ENCODE data around the gene CEBPZ. TPM values are rescaled to one million over a fixed set of nuclear protein-coding genes. Genes with fewer than 3 reads are reported as not detected.
"Not testable (repeated sequence)": the region's sequence is repeated elsewhere in the genome, so short reads cannot be mapped to it uniquely, and the experiment has no call there.

CEBPZ gene
- total and polyA plus RNA-seq, 2 of the 13 experiments (the other 11 are each of a cell fraction or from before 2014, with no cell fraction given), result 14.4 to 117 TPM

DNA sequence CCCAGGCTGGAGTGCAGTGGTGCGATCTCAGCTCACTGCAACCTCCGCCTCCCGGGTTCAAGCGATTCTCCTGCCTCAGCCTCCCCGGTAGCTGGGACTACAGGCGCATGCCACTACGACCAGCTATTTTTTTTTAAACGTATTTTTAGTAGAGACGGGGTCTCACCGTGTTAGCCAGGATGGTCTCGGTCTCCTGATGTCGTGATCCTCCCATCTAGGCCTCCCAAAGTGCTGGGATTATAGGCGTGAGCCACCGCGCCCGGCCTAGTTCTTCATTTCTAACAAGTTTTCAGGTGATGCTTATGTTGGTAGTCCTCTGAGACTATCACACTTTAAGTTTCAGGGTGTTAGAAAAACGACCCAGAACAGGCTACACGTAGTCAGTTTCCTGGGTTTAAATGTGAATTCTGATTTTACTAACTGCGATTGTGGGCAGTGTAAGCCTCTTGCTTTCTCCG, 35.5 kb downstream of the CEBPZ start:
- peaks cover 37% of the 10 kb centered on the region for H3K79me2 ChIP-seq (ENCODE audit: insufficient read depth, low read length)
- DNase-seq (ENCODE audit: low spot score); BruUV-seq (replicated peaks); CTCF ChIA-PET (ENCODE audit: low intra/inter-chr PET ratio, low total read pairs); H4K20me1 ChIP-seq (ENCODE audit: insufficient read depth, low read length); in situ Hi-C loops (cut with HindIII; ENCODE audit: extremely low pct_ligation_motif_present, low pct_unique_long_range_greater_than_20kb); FAIRE-seq; ATAC-seq; H3K9me3 ChIP-seq (ENCODE audit: low read length); H3K27me3 ChIP-seq (ENCODE audit: control insufficient read depth in 1 of 2, insufficient read depth in 2 of 2, low read length in 2 of 2); TF ChIP-seq CREM (CRISPR knock-in tag; IDR thresholded peaks at IDR 0.05): not testable (repeated sequence)
- 69% methylated on average over 20 of the region's 20 CpGs for WGBS (ENCODE audit: low lambda C conversion rate)
- intact Hi-C loops (cut with micrococcal nuclease; ENCODE audit: unreplicated experiment), result loop anchor here (2.0 kb wide), 3 partner anchors 27 to 39 kb away; partner anchors contain the start of genes CEBPZ, EIF2AK2 and NDUFAF7
- POLR2A ChIA-PET, result interaction anchor here (1.0 to 2.5 kb wide), 4 partner anchors 25 to 69 kb away, joined by 3 to 14 read pairs (median 5); partner anchors contain the start of genes CEBPZ, EIF2AK2 and NDUFAF7
- H3K4me1 ChIP-seq (ENCODE audit: insufficient read depth, low read length), result peaks cover 34% of the 10 kb centered on the region
- H3K4me2 ChIP-seq (ENCODE audit: low read depth, low read length), result peak overlapping the region; percentile 92
- H2AFZ ChIP-seq (ENCODE audit: low read length), result peak overlapping the region; percentile 97
- peaks cover 3 to 12% of the 10 kb centered on the region in 2 experiments; a peak in 4 of 5 replicates for H3K36me3 ChIP-seq (replicated peaks in 1 of 2; ENCODE audit: control insufficient read depth in 1 of 2, insufficient read depth in 2 of 2, low read length in 2 of 2)
- peak overlapping the region; percentile 70 for H3K27ac ChIP-seq (ENCODE audit: extremely low read length, insufficient read depth, low read length)
- peak overlapping the region; percentile 78 to 91 (median 90) for H3K4me3 ChIP-seq (replicated peaks in 1 of 3; ENCODE audit: insufficient read depth in 1 of 3, low read depth in 2 of 3, low read length in 3 of 3)
- peak overlapping the region; percentile 90 for H3K9ac ChIP-seq (ENCODE audit: insufficient read depth, low read depth, low read length)
- TF ChIP-seq ZNF780A (CRISPR knock-in tag; IDR thresholded peaks at IDR 0.05), result 0 out of 2 replicates have a peak, but pooled peaks have one; percentile 23
- TF ChIP-seq FLYWCH1 (CRISPR knock-in tag; IDR thresholded peaks at IDR 0.05), result peak; percentile 88
- 0 out of 2 replicates have a peak, but pooled peaks have one; percentile 52 for TF ChIP-seq PHF21A (CRISPR knock-in tag; IDR thresholded peaks at IDR 0.05)
- TF ChIP-seq ZNF230 (CRISPR knock-in tag; IDR thresholded peaks at IDR 0.05), result 0 out of 2 replicates have a peak, but pooled peaks have one; percentile 44
- peak; percentile 21 for TF ChIP-seq JARID2 (CRISPR knock-in tag; IDR thresholded peaks at IDR 0.05; ENCODE audit: insufficient replicate concordance)
- TF ChIP-seq, protein P1, sequence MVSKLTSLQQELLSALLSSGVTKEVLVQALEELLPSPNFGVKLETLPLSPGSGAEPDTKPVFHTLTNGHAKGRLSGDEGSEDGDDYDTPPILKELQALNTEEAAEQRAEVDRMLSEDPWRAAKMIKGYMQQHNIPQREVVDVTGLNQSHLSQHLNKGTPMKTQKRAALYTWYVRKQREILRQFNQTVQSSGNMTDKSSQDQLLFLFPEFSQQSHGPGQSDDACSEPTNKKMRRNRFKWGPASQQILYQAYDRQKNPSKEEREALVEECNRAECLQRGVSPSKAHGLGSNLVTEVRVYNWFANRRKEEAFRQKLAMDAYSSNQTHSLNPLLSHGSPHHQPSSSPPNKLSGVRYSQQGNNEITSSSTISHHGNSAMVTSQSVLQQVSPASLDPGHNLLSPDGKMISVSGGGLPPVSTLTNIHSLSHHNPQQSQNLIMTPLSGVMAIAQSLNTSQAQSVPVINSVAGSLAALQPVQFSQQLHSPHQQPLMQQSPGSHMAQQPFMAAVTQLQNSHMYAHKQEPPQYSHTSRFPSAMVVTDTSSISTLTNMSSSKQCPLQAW (CRISPR knock-in tag; IDR thresholded peaks at IDR 0.05), result peak; percentile 40; the same call in 1 of the 2 replicates
- 0 out of 2 replicates have a peak, but pooled peaks have one; percentile 15 for TF ChIP-seq SMARCC2 (IDR thresholded peaks at IDR 0.05)
- TF ChIP-seq, protein P2, sequence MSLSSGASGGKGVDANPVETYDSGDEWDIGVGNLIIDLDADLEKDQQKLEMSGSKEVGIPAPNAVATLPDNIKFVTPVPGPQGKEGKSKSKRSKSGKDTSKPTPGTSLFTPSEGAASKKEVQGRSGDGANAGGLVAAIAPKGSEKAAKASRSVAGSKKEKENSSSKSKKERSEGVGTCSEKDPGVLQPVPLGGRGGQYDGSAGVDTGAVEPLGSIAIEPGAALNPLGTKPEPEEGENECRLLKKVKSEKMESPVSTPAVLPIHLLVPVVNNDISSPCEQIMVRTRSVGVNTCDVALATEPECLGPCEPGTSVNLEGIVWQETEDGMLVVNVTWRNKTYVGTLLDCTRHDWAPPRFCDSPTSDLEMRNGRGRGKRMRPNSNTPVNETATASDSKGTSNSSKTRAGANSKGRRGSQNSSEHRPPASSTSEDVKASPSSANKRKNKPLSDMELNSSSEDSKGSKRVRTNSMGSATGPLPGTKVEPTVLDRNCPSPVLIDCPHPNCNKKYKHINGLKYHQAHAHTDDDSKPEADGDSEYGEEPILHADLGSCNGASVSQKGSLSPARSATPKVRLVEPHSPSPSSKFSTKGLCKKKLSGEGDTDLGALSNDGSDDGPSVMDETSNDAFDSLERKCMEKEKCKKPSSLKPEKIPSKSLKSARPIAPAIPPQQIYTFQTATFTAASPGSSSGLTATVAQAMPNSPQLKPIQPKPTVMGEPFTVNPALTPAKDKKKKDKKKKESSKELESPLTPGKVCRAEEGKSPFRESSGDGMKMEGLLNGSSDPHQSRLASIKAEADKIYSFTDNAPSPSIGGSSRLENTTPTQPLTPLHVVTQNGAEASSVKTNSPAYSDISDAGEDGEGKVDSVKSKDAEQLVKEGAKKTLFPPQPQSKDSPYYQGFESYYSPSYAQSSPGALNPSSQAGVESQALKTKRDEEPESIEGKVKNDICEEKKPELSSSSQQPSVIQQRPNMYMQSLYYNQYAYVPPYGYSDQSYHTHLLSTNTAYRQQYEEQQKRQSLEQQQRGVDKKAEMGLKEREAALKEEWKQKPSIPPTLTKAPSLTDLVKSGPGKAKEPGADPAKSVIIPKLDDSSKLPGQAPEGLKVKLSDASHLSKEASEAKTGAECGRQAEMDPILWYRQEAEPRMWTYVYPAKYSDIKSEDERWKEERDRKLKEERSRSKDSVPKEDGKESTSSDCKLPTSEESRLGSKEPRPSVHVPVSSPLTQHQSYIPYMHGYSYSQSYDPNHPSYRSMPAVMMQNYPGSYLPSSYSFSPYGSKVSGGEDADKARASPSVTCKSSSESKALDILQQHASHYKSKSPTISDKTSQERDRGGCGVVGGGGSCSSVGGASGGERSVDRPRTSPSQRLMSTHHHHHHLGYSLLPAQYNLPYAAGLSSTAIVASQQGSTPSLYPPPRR (CRISPR knock-in tag; IDR thresholded peaks at IDR 0.05; ENCODE audit: borderline replicate concordance), result peak; percentile 9; the same call in 1 of the 2 replicates
- TF ChIP-seq RNF219 (CRISPR knock-in tag; IDR thresholded peaks at IDR 0.05), result peak; percentile 3; the same call in 1 of the 2 replicates
- TF ChIP-seq SMAD1 (CRISPR knock-in tag; IDR thresholded peaks at IDR 0.05; ENCODE audit: borderline replicate concordance, low read depth), result 0 out of 2 replicates have a peak, but pooled peaks have one; percentile 6
- TF ChIP-seq CREM (IDR thresholded peaks at IDR 0.05), result peak; percentile 46; the same call in 1 of the 2 replicates
- 0 out of 2 replicates have a peak, but pooled peaks have one; percentile 36 for TF ChIP-seq PAWR (CRISPR knock-in tag; IDR thresholded peaks at IDR 0.05; ENCODE audit: borderline replicate concordance)
